Effector memory CD4-positive, alpha-beta T cell (primary cell): ENCODE measurements around the gene C5orf63.
"Not testable (repeated sequence)": the region's sequence is repeated elsewhere in the genome, so short reads cannot be mapped to it uniquely, and the experiment has no call there.

Experiments used
- DNase-seq, 3 donors: peaks; one replicate each; pipeline ENCODE4 v3.0.0-alpha.2; 2020
- H3K27ac ChIP-seq: 2 replicates; pipeline ENCODE4 v1.7.0; 2013; ENCODE audit warnings: mild to moderate bottlenecking, low read length, moderate library complexity; ENCODE audit not compliant: insufficient read depth, poor library complexity, severe bottlenecking
- H3K27me3 ChIP-seq: replicated peaks from 2 replicates; pipeline ENCODE4 v1.7.0; 2013; ENCODE audit warnings: mild to moderate bottlenecking, low read length; ENCODE audit not compliant: insufficient read depth, control insufficient read depth, poor library complexity, severe bottlenecking
- H3K36me3 ChIP-seq: 2 replicates; pipeline ENCODE4 v1.7.0; 2013; ENCODE audit warnings: mild to moderate bottlenecking, low read length, moderate library complexity; ENCODE audit not compliant: control insufficient read depth, insufficient read depth
- H3K4me1 ChIP-seq: 2 replicates; pipeline ENCODE4 v1.7.0; 2013; ENCODE audit warnings: low read length, mild to moderate bottlenecking; ENCODE audit not compliant: control insufficient read depth, insufficient read depth, poor library complexity, severe bottlenecking
- H3K4me3 ChIP-seq: 2 replicates; pipeline ENCODE4 v1.7.0; 2013; ENCODE audit warnings: low read length, low read depth, mild to moderate bottlenecking; ENCODE audit not compliant: insufficient read depth, poor library complexity, severe bottlenecking
- H3K9me3 ChIP-seq: 2 replicates; pipeline ENCODE4 v1.7.0; 2013; ENCODE audit warnings: mild to moderate bottlenecking, low read length, moderate library complexity; ENCODE audit not compliant: control insufficient read depth
- total RNA-seq, 3 donors: gene quantifications; one replicate each; lab custom pipeline; 2026; lab: John Stamatoyannopoulos, UW

The C5orf63 gene
- 3.3 to 6.2 (median 5.8) reads per million in 3 donors for total RNA-seq

- Histone ChIP-seq H3K27ac (peak within 1 kb of the TSS; percentile 42), H3K36me3 (no peaks in the 10 kb centered on the region), H3K4me1 (no peaks in the 10 kb centered on the region), H3K4me3 (peak within 1 kb of the TSS; percentile 61), H3K9me3 (no peaks in the 10 kb centered on the region), H3K27me3 (no peaks in the 10 kb centered on the region)
- DNase-seq = peak; percentile 34 to 53 (median 47)
These were observed at the start of gene C5orf63 for GRCh38 chr5:127072861-127073846. Gene C5orf63 (minus strand): TSS chr5:127073502. CDS start chr5:127058995, 14,507 bp downstream.

GRCh38 chr5:127112347-127112864 is 39.1 kb upstream of the C5orf63 start:
- no peaks in the 10 kb centered on the region for H3K36me3 ChIP-seq
- DNase-seq = no peak
- no peak overlapping the region for H3K4me3 ChIP-seq
- no peaks in the 10 kb centered on the region for H3K4me1 ChIP-seq
- H3K27me3 ChIP-seq = peaks cover 3% of the 10 kb centered on the region
- no peak overlapping the region for H3K27ac ChIP-seq
- no peaks in the 10 kb centered on the region for H3K9me3 ChIP-seq

- Histone ChIP-seq H3K4me1 (no peaks in the 10 kb centered on the region), H3K9me3 (no peaks in the 10 kb centered on the region), H3K36me3 (no peaks in the 10 kb centered on the region), H3K4me3 (no peak overlapping the region), H3K27me3 (peaks cover 3% of the 10 kb centered on the region), H3K27ac (no peak overlapping the region)
- DNase-seq = no peak
These were observed 37.8 kb upstream of the C5orf63 start for GRCh38 chr5:127111112-127111511.

GRCh38 chr5:127108624-127109260 is 35.4 kb upstream of the C5orf63 start:
- not testable (repeated sequence) for H3K27me3 ChIP-seq, H3K4me1 ChIP-seq, H3K36me3 ChIP-seq, H3K9me3 ChIP-seq, H3K4me3 ChIP-seq, H3K27ac ChIP-seq, DNase-seq

- DNase-seq = no peak
- no peaks in the 10 kb centered on the region for H3K4me1 ChIP-seq
These were observed 28.6 kb upstream of the C5orf63 start for GRCh38 chr5:127101935-127102334.

GRCh38 chr5:127101533-127101932 is 28.2 kb upstream of the C5orf63 start:
- no peak for DNase-seq
- no peaks in the 10 kb centered on the region for H3K36me3 ChIP-seq
- no peak overlapping the region for H3K27ac ChIP-seq
- H3K9me3 ChIP-seq = no peaks in the 10 kb centered on the region
- H3K4me1 ChIP-seq = no peaks in the 10 kb centered on the region
- H3K4me3 ChIP-seq = no peak overlapping the region
- no peaks in the 10 kb centered on the region for H3K27me3 ChIP-seq

More at GRCh38 chr5:127101935-127102334, 28.6 kb upstream of the C5orf63 start:
- H3K4me3 ChIP-seq = no peak overlapping the region
- H3K9me3 ChIP-seq = no peaks in the 10 kb centered on the region
- no peak overlapping the region for H3K27ac ChIP-seq
- no peaks in the 10 kb centered on the region for H3K36me3 ChIP-seq
- H3K27me3 ChIP-seq = no peaks in the 10 kb centered on the region

GRCh38 chr5:127098241-127098640 is 24.9 kb upstream of the C5orf63 start:
- no peak overlapping the region for H3K4me3 ChIP-seq
- H3K9me3 ChIP-seq = no peaks in the 10 kb centered on the region
- no peak overlapping the region for H3K27ac ChIP-seq
- no peaks in the 10 kb centered on the region for H3K36me3 ChIP-seq
- no peaks in the 10 kb centered on the region for H3K27me3 ChIP-seq
- DNase-seq = no peak
- H3K4me1 ChIP-seq = no peaks in the 10 kb centered on the region

- Histone ChIP-seq H3K4me1 (no peaks in the 10 kb centered on the region), H3K9me3 (no peaks in the 10 kb centered on the region), H3K27me3 (no peaks in the 10 kb centered on the region), H3K36me3 (no peaks in the 10 kb centered on the region), H3K27ac (no peak overlapping the region), H3K4me3 (no peak overlapping the region)
- no peak for DNase-seq
These were observed 24.0 kb upstream of the C5orf63 start for GRCh38 chr5:127097278-127097677.

- H3K36me3 ChIP-seq = no peaks in the 10 kb centered on the region
- H3K4me1 ChIP-seq = no peaks in the 10 kb centered on the region
- no peak for DNase-seq
- no peak overlapping the region for H3K4me3 ChIP-seq
- H3K27me3 ChIP-seq = no peaks in the 10 kb centered on the region
- H3K9me3 ChIP-seq = no peaks in the 10 kb centered on the region
- no peak overlapping the region for H3K27ac ChIP-seq
These were observed 23.2 kb upstream of the C5orf63 start for GRCh38 chr5:127096328-127096993.
